Transverse colon (tissue), 4 donors: ENCODE measurements around the gene VASP.
A peak's percentile ranks its signal among the peaks of the same experiment; 100 is the strongest.

Experiments
- EP300 ChIP-seq: sonication (generic); formaldehyde crosslinking; IDR thresholded peaks from one replicate; pipeline ENCODE4 v1.6.1; 2017; ENCODE audit warnings: antibody characterized with exemption, low read depth
- POLR2A ChIP-seq: fragments of 450-650 bp; IDR thresholded peaks from one replicate; pipeline ENCODE4 v1.6.1; 2016; ENCODE audit warnings: antibody characterized with exemption, mild to moderate bottlenecking, moderate library complexity
- POLR2AphosphoS5 ChIP-seq, 3 donors: sonication (generic); formaldehyde crosslinking; IDR thresholded peaks; one replicate each; pipeline ENCODE4 v1.6.1; 2016; ENCODE audit warnings: antibody characterized with exemption in 3 of 3
- TF ChIP-seq, protein P1 (sequence below), 5 experiments: fragments of 200-600 bp in 3 of 5; fragments of 450-650 bp in 2 of 5; sonication (generic) in 3 of 5; IDR thresholded peaks; 1 replicate in 2 of 5; 2 replicates in 3 of 5; pipeline ENCODE4 v1.5.1; 2016 to 2017; ENCODE audit warnings: antibody characterized with exemption in 5 of 5, inconsistent platforms in 3 of 5, mild to moderate bottlenecking in 2 of 5, moderate library complexity in 1 of 5

DNA sequence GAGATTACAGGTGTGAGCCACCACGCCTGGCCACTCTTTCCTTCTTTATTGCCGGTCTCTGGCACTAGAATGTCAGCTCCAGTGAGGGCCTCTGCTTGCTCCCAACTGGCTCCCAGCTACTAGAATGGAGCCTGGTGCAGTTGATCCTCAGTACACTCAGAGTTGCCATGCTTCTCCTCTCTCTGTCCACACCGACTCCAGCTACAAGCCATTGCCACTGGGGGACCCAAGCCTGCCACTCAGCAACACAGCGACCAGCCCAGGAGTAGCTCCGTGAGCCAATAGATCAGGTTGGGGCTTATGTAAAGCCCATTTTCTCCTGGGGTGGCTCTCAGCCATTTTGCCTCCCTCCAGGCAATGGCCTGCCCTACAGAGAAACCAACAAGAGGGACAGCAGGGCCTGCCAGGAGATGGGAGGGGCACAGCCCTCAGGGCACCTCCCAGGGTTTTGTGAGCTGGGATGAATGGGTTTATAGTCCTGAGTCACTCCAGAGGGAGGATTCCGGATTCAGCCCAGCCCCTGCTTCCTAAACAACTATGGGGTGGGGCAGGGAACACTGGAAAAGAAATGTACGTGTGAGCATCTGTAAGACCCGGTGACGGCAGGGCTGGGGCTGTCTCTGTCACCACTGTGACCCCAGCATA lies 40.8 kb downstream of the VASP start:
- TF ChIP-seq, protein P1, sequence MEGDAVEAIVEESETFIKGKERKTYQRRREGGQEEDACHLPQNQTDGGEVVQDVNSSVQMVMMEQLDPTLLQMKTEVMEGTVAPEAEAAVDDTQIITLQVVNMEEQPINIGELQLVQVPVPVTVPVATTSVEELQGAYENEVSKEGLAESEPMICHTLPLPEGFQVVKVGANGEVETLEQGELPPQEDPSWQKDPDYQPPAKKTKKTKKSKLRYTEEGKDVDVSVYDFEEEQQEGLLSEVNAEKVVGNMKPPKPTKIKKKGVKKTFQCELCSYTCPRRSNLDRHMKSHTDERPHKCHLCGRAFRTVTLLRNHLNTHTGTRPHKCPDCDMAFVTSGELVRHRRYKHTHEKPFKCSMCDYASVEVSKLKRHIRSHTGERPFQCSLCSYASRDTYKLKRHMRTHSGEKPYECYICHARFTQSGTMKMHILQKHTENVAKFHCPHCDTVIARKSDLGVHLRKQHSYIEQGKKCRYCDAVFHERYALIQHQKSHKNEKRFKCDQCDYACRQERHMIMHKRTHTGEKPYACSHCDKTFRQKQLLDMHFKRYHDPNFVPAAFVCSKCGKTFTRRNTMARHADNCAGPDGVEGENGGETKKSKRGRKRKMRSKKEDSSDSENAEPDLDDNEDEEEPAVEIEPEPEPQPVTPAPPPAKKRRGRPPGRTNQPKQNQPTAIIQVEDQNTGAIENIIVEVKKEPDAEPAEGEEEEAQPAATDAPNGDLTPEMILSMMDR (IDR thresholded peaks at IDR 0.05), result no peak
- TF ChIP-seq POLR2A (no peak), POLR2AphosphoS5 (IDR thresholded peaks at IDR 0.05) (peak in 2 of 3 donors; percentile 39 to 51), EP300 (no peak)
